IPS DF 6.9 (cell line): ENCODE results near the gene AKT1S1.
"Not testable (repeated sequence)": the region's sequence is repeated elsewhere in the genome, so short reads cannot be mapped to it uniquely, and the experiment has no call there.

ENCODE experiments used
- DNase-seq: peaks from one replicate; pipeline ENCODE4 v3.0.0-alpha.2; 2013; ENCODE audit warnings: low read depth, low spot score
- H3K27ac ChIP-seq: one replicate; pipeline ENCODE4 v1.5.1; 2013; ENCODE audit warnings: low read length, control low read depth
- H3K27me3 ChIP-seq: 2 replicates; pipeline ENCODE4 v1.6.1; 2013; ENCODE audit warnings: mild to moderate bottlenecking, low read length; ENCODE audit not compliant: control insufficient read depth, insufficient read depth
- H3K36me3 ChIP-seq: 2 replicates; pipeline ENCODE4 v1.6.1; 2013; ENCODE audit warnings: low read length; ENCODE audit not compliant: control insufficient read depth, insufficient read depth
- H3K4me1 ChIP-seq: 2 replicates; pipeline ENCODE4 v1.6.1; 2013; ENCODE audit warnings: low read length; ENCODE audit not compliant: control insufficient read depth, insufficient read depth
- H3K4me3 ChIP-seq: 2 replicates; pipeline ENCODE4 v1.5.1; 2013; ENCODE audit warnings: mild to moderate bottlenecking, low read length
- H3K9me3 ChIP-seq: 2 replicates; pipeline ENCODE4 v1.6.1; 2013; ENCODE audit warnings: low read length, inconsistent platforms; ENCODE audit not compliant: control insufficient read depth, insufficient read depth
- WGBS: extraction: QIAGEN DNeasy Blood & Tissue Kit; methylation state at CpG from one replicate; pipeline ENCODE4 v1.1.7; 2013; ENCODE audit warnings: mixed read lengths, missing lambda C conversion rate; ENCODE audit not compliant: insufficient read length, insufficient coverage; 5-methylcytosine and 5-hydroxymethylcytosine counted together

AKT1S1 gene

GRCh38 chr19:49877020-49877878 is at the start of gene AKT1S1, which contains the start of gene TBC1D17:
AKT1S1 (minus strand) TSS chr19:49877355; CDS start chr19:49873295, 4,060 bp downstream.
TBC1D17 (plus strand) TSS chr19:49877702; CDS start chr19:49877724, 22 bp downstream.
- DNase-seq = peak; percentile 100
- Histone ChIP-seq H3K36me3 (peaks cover 18% of the 10 kb centered on the region), H3K4me3 (peak within 1 kb of the TSS; percentile 87), H3K27me3 (no peaks in the 10 kb centered on the region), H3K4me1 (peaks cover 5% of the 10 kb centered on the region), H3K9me3 (no peaks in the 10 kb centered on the region), H3K27ac (no peak within 1 kb of the TSS)
- no CpG with 5 or more reads among the region's 61 CpGs for WGBS

- Histone ChIP-seq H3K27me3 (no peaks in the 10 kb centered on the region), H3K4me3 (no peak overlapping the region), H3K4me1 (peaks cover 9% of the 10 kb centered on the region; the same call in 1 of the 2 replicates), H3K9me3 (no peaks in the 10 kb centered on the region), H3K27ac (no peak overlapping the region), H3K36me3 (peaks cover 33% of the 10 kb centered on the region)
- no peak for DNase-seq
- no CpG with 5 or more reads among the region's 10 CpGs for WGBS
Measured at GRCh38 chr19:49926515-49926914, 49.4 kb upstream of the AKT1S1 start.

DNA sequence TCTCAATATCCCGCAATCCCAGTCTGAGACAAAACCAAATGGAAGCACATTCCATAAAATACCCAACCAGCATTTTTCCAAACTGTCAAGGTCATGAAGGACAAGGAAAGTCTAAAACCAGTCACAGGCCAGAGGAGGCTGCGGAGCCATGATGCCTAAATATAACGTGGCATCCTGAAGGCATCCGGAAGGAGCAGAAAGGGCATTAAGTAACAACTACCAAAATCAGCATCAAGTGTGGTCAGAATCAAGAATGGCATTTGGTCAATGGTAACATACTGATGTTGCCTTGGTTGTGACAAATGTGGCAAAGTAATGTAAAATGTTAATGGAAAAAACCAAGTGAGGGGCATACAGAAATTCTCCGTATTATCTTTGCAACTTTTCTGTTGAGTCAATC is 48.3 kb upstream of the AKT1S1 start:
- Histone ChIP-seq H3K27me3 (no peaks in the 10 kb centered on the region), H3K4me3 (no peak overlapping the region), H3K36me3 (peaks cover 34% of the 10 kb centered on the region), H3K27ac (no peak overlapping the region), H3K4me1 (peaks cover 7% of the 10 kb centered on the region; the same call in 1 of the 2 replicates), H3K9me3 (no peaks in the 10 kb centered on the region)
- WGBS = no CpG with 5 or more reads among the region's 5 CpGs
- no peak for DNase-seq

DNA sequence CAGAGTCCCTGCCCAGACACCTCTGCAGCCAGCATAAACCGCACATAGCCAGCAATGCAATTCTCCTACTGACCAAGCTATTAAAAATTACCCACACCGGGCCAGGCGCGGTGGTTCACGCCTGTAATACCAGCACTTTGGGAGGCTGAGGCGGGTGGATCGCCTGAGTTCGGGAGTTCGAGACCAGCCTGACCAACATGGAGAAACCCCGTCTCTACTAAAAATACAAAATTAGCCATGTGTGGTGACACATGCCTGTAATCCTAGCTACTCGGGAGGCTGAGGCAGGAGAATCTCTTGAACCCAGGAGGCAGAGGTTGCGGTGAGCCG is 47.7 kb upstream of the AKT1S1 start:
- H3K36me3 ChIP-seq = peaks cover 36% of the 10 kb centered on the region
- not testable (repeated sequence) for H3K9me3 ChIP-seq, DNase-seq, H3K4me3 ChIP-seq, H3K27ac ChIP-seq, H3K4me1 ChIP-seq, H3K27me3 ChIP-seq
- no CpG with 5 or more reads among the region's 13 CpGs for whole genome bisulfite sequencing

GRCh38 chr19:49924004-49924880 is 47.1 kb upstream of the AKT1S1 start:
- H3K4me1 ChIP-seq = peaks cover 7% of the 10 kb centered on the region; the same call in 1 of the 2 replicates
- H3K27me3 ChIP-seq = no peaks in the 10 kb centered on the region
- DNase-seq = no peak
- H3K4me3 ChIP-seq = no peak overlapping the region
- no peaks in the 10 kb centered on the region for H3K9me3 ChIP-seq
- peaks cover 36% of the 10 kb centered on the region for H3K36me3 ChIP-seq
- WGBS = no CpG with 5 or more reads among the region's 25 CpGs
- no peak overlapping the region for H3K27ac ChIP-seq

- H3K27me3 ChIP-seq = no peaks in the 10 kb centered on the region
- H3K9me3 ChIP-seq = no peaks in the 10 kb centered on the region
- no peak overlapping the region for H3K4me3 ChIP-seq
- H3K27ac ChIP-seq = no peak overlapping the region
- no peak for DNase-seq
- no CpG with 5 or more reads among the region's 31 CpGs for WGBS
- H3K4me1 ChIP-seq = peaks cover 7% of the 10 kb centered on the region; the same call in 1 of the 2 replicates
- peaks cover 36% of the 10 kb centered on the region for H3K36me3 ChIP-seq
Measured at GRCh38 chr19:49923055-49924003, 46.2 kb upstream of the AKT1S1 start.

DNA sequence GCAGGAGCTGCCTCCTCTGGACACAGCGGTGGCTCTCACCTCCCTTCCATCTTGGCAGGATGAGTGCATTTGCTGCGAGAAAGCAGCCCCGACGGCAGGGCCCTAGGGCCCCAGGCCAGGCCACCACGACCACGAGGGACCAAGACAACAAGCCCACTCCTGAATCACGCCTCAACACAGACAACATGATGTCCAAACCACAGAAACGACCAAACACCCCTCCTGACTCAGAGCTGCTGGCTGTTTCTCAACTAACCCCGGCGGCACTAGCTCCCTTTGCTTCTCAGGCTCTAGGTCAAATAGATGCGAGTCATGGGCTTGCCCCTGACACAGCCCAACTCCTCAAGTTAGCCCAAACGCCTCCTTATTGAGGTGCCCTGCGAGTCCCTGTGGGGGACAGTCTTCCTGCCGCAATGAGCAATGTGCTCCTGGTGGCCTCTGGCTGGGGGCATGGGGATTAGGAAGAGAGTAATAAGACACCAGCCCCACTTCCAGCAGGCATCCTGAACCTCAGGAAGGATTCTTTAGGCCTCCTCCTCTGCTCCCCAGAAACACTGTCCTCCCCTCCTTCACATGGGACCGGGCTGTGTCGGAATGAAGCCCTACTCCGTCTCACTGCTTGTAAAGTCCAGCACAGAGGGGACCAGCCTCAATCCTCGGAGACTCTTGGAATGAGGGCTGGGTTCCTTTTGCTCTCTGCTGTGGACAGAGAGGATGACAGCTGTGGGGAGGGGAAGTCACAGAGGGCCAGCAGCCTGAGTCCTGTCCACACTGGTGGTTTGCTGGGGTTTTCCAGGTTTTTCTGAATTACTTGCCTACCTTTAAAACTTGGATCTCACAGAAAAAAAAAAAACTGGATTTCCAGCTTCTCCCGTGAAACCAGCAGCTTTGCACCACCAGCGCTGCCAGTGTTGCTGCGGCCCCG is 45.0 kb upstream of the AKT1S1 start:
- WGBS = no CpG with 5 or more reads among the region's 22 CpGs
- Histone ChIP-seq H3K4me3 (no peak overlapping the region), H3K9me3 (no peaks in the 10 kb centered on the region), H3K4me1 (peaks cover 3% of the 10 kb centered on the region; the same call in 1 of the 2 replicates), H3K27me3 (no peaks in the 10 kb centered on the region), H3K27ac (no peak overlapping the region), H3K36me3 (peaks cover 29% of the 10 kb centered on the region)
- no peak for DNase-seq

GRCh38 chr19:49920624-49921363 is 43.6 kb upstream of the AKT1S1 start:
- Histone ChIP-seq H3K4me1 (peaks cover 3% of the 10 kb centered on the region; the same call in 1 of the 2 replicates), H3K4me3 (no peak overlapping the region), H3K36me3 (peaks cover 29% of the 10 kb centered on the region), H3K27ac (no peak overlapping the region), H3K9me3 (no peaks in the 10 kb centered on the region), H3K27me3 (no peaks in the 10 kb centered on the region)
- DNase-seq = no peak
- WGBS = no CpG with 5 or more reads among the region's 24 CpGs

- Histone ChIP-seq H3K27me3 (no peaks in the 10 kb centered on the region), H3K4me1 (peaks cover 3% of the 10 kb centered on the region; the same call in 1 of the 2 replicates), H3K4me3 (no peak overlapping the region), H3K36me3 (peaks cover 19% of the 10 kb centered on the region), H3K9me3 (no peaks in the 10 kb centered on the region), H3K27ac (no peak overlapping the region)
- no CpG with 5 or more reads among the region's 8 CpGs for WGBS
- DNase-seq = no peak
Measured at GRCh38 chr19:49918089-49918488, 40.9 kb upstream of the AKT1S1 start.
